HEK293 (cell line): ENCODE results near the gene DDX41.
"Not testable (repeated sequence)": the region's sequence is repeated elsewhere in the genome, so short reads cannot be mapped to it uniquely, and the experiment has no call there.

Experiments used
- CTCF ChIA-PET: fragments of 350-600 bp; formaldehyde crosslinking; extraction: SDS; loops from one replicate; lab custom pipeline; 2021; ENCODE audit warnings: antibody characterized with exemption; lab: Yijun Ruan, JAX
- POLR2A ChIA-PET: fragments of 300-600 bp; formaldehyde crosslinking; extraction: SDS; loops from one replicate; lab custom pipeline; 2020; ENCODE audit warnings: antibody characterized with exemption, inconsistent platforms; lab: Yijun Ruan, JAX
- H3K27ac ChIP-seq: fragments of 200-500 bp; sonication (Bioruptor generic); 2 replicates; pipeline ENCODE4 v1.5.1; 2014; ENCODE audit warnings: low read depth, low read length, control low read depth, inconsistent platforms; ENCODE audit errors: extremely low read depth
- H3K36me3 ChIP-seq, 2 experiments: fragments of 200-500 bp in 1 of 2; sonication (Bioruptor generic) in 1 of 2; 1 replicate in 1 of 2; 2 replicates in 1 of 2; pipeline ENCODE4 v1.5.1; 2014 to 2017; ENCODE audit warnings: inconsistent platforms in 2 of 2, low read length in 2 of 2; ENCODE audit not compliant: control insufficient read depth in 2 of 2, insufficient read depth in 1 of 2
- H3K4me1 ChIP-seq: fragments of 200-500 bp; sonication (Bioruptor generic); 2 replicates; pipeline ENCODE4 v1.5.1; 2014; ENCODE audit warnings: mild to moderate bottlenecking, low read length, inconsistent platforms; ENCODE audit not compliant: control insufficient read depth, insufficient read depth
- H3K4me3 ChIP-seq: 2 replicates; pipeline ENCODE4 v1.5.1; 2011; ENCODE audit warnings: low read depth, mild to moderate bottlenecking, control low read depth, low read length, moderate library complexity
- H3K9me3 ChIP-seq: fragments of 200-500 bp; sonication (Bioruptor generic); 2 replicates; pipeline ENCODE4 v1.5.1; 2014; ENCODE audit warnings: low read depth, low read length, inconsistent platforms; ENCODE audit not compliant: control insufficient read depth, insufficient read depth
- EGR2 ChIP-seq: fragments of 450-650 bp; formaldehyde crosslinking; IDR thresholded peaks from 2 replicates; pipeline ENCODE4 v1.5.1; 2016; ENCODE audit warnings: low read depth, missing biosample characterization, missing genetic modification characterization
- IKZF3 ChIP-seq: fragments of 450-650 bp; IDR thresholded peaks from 2 replicates; pipeline ENCODE4 v1.5.0; 2018; ENCODE audit warnings: missing biosample characterization, mild to moderate bottlenecking, missing genetic modification characterization, moderate library complexity
- KLF9 ChIP-seq: fragments of 450-650 bp; formaldehyde crosslinking; IDR thresholded peaks from 2 replicates; pipeline ENCODE4 v1.5.1; 2016; ENCODE audit warnings: missing biosample characterization, missing genetic modification characterization, low read depth
- SETDB1 ChIP-seq: IDR thresholded peaks from one replicate; pipeline ENCODE4 v1.6.1; 2017; ENCODE audit warnings: mild to moderate bottlenecking, low read length, moderate library complexity, mixed read lengths; ENCODE audit not compliant: insufficient read length
- ZBTB21 ChIP-seq: fragments of 450-650 bp; formaldehyde crosslinking; IDR thresholded peaks from 2 replicates; pipeline ENCODE4 v1.5.1; 2017; ENCODE audit warnings: missing biosample characterization, missing genetic modification characterization
- ZFP69B ChIP-seq: fragments of 450-650 bp; formaldehyde crosslinking; IDR thresholded peaks from 2 replicates; pipeline ENCODE4 v1.5.1; 2016; ENCODE audit warnings: missing biosample characterization, missing genetic modification characterization
- ZNF184 ChIP-seq: fragments of 450-650 bp; IDR thresholded peaks from 2 replicates; pipeline ENCODE4 v1.5.1; 2018; ENCODE audit warnings: missing biosample characterization, mild to moderate bottlenecking, missing genetic modification characterization
- ZNF223 ChIP-seq: fragments of 450-650 bp; formaldehyde crosslinking; IDR thresholded peaks from 2 replicates; pipeline ENCODE4 v1.5.1; 2016; ENCODE audit warnings: missing biosample characterization, missing genetic modification characterization
- ZNF274 ChIP-seq, 2 experiments: fragments of 200-500 bp in 1 of 2; fragments of 450-650 bp in 1 of 2; sonication (Bioruptor generic) in 1 of 2; formaldehyde crosslinking in 1 of 2; IDR thresholded peaks; 2 replicates each; pipeline versions ENCODE4 v1.5.1 to v1.6.1; 2014 to 2016; ENCODE audit warnings: borderline replicate concordance in 1 of 2, inconsistent platforms in 1 of 2, low read length in 1 of 2, missing biosample characterization in 1 of 2, missing genetic modification characterization in 1 of 2
- ZNF302 ChIP-seq: fragments of 450-650 bp; formaldehyde crosslinking; IDR thresholded peaks from 2 replicates; pipeline ENCODE4 v1.5.1; 2016; ENCODE audit warnings: missing biosample characterization, missing genetic modification characterization, low read depth
- ZNF341 ChIP-seq: fragments of 450-650 bp; formaldehyde crosslinking; IDR thresholded peaks from 2 replicates; pipeline ENCODE4; 2016; ENCODE audit warnings: low read depth, missing biosample characterization, missing genetic modification characterization
- ZNF416 ChIP-seq: fragments of 450-650 bp; formaldehyde crosslinking; IDR thresholded peaks from 2 replicates; pipeline ENCODE4 v1.5.1; 2016; ENCODE audit warnings: missing biosample characterization, missing genetic modification characterization
- ZNF560 ChIP-seq: fragments of 450-650 bp; formaldehyde crosslinking; IDR thresholded peaks from 2 replicates; pipeline ENCODE4 v1.5.1; 2017; ENCODE audit warnings: missing biosample characterization, missing genetic modification characterization, borderline replicate concordance
- ZNF626 ChIP-seq: fragments of 450-650 bp; sonication (Bioruptor Pico); formaldehyde crosslinking; IDR thresholded peaks from 2 replicates; pipeline ENCODE4 v1.5.1; 2018; ENCODE audit warnings: missing biosample characterization, missing genetic modification characterization, inconsistent platforms
- ZNF701 ChIP-seq: fragments of 450-650 bp; formaldehyde crosslinking; IDR thresholded peaks from 2 replicates; pipeline ENCODE4 v1.5.1; 2016; ENCODE audit warnings: missing biosample characterization, missing genetic modification characterization
- ZNF707 ChIP-seq: fragments of 450-650 bp; formaldehyde crosslinking; IDR thresholded peaks from 2 replicates; pipeline ENCODE4 v1.5.1; 2016; ENCODE audit warnings: missing biosample characterization, missing genetic modification characterization
- ZNF76 ChIP-seq: fragments of 450-650 bp; formaldehyde crosslinking; IDR thresholded peaks from 2 replicates; pipeline ENCODE4; 2016; ENCODE audit warnings: low read depth, missing biosample characterization, missing genetic modification characterization, borderline replicate concordance
- ZNF830 ChIP-seq: fragments of 450-650 bp; IDR thresholded peaks from 2 replicates; pipeline ENCODE4 v1.5.0; 2018; ENCODE audit warnings: missing biosample characterization, missing genetic modification characterization, low read depth, mild to moderate bottlenecking, moderate library complexity
- ZSCAN23 ChIP-seq: fragments of 450-650 bp; formaldehyde crosslinking; IDR thresholded peaks from 2 replicates; pipeline ENCODE4 v1.5.1; 2016; ENCODE audit warnings: missing biosample characterization, missing genetic modification characterization
- TF ChIP-seq, protein P1 (sequence below): fragments of 450-650 bp; formaldehyde crosslinking; IDR thresholded peaks from 2 replicates; pipeline ENCODE4 v1.5.1; 2016; ENCODE audit warnings: missing biosample characterization, missing genetic modification characterization
- TF ChIP-seq, protein P2 (sequence below): fragments of 450-650 bp; formaldehyde crosslinking; IDR thresholded peaks from 2 replicates; pipeline ENCODE4 v1.5.1; 2016; ENCODE audit warnings: missing biosample characterization, missing genetic modification characterization
- TF ChIP-seq, protein P3 (sequence below): fragments of 450-650 bp; formaldehyde crosslinking; IDR thresholded peaks from 2 replicates; pipeline ENCODE4 v1.5.1; 2017; ENCODE audit warnings: missing biosample characterization, missing genetic modification characterization

Gene DDX41

DNA sequence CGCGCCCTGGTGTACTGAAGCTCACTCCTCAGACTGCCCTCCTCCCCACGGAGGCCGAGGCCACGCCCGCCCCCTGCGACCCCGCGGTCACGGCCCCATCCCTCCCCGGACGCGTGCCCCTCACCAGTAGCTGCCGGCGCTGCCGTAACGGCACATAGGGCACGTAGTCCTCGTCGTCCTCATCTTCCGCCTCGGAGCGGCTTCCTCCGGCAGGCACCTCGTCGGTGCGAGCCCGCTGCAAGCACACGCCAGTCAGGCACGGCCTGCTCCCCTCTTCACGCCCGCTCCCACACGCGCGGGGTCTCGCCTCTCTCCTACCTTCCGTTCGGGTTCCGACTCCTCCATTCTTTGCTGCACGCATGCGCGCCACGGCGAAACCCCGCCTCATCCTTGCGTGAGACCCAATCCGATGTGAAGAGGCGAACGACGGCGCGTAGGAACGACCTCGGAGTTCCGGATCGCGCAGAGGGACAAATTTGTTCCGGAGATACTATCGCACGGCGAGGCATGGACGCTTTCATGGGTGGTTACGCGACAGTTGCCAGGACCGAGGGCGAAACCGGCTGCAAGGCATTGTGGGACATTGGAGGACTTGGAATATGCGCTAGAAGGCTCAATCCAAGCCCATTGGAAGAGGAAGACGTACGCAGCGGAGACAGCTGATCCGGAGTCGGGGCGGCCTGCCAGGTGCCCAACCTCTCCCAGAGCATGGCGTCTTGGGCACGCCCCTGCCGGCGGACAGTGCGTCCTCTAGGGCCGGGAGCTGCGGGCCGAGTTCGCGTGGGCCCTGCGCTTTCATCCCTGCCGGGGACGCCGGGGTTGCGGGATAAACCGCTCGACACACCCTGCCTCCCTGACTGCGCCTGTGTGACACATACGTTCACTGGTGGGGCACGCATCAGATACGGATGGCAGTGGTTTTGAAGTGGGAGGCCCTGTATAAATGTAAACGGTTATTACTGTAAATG is at the start of gene DDX41 (continued):
- TF ChIP-seq ZNF416 (tag by site-specific recombination) (no peak), ZNF626 (no peak), ZFP69B (tag by site-specific recombination) (peak; percentile 90), ZNF302 (tag by site-specific recombination) (no peak), ZNF184 (tag by site-specific recombination) (peak; percentile 65; the same call in 1 of the 2 replicates), ZNF223 (tag by site-specific recombination) (no peak), ZNF76 (tag by site-specific recombination) (peak; percentile 98)

DNA sequence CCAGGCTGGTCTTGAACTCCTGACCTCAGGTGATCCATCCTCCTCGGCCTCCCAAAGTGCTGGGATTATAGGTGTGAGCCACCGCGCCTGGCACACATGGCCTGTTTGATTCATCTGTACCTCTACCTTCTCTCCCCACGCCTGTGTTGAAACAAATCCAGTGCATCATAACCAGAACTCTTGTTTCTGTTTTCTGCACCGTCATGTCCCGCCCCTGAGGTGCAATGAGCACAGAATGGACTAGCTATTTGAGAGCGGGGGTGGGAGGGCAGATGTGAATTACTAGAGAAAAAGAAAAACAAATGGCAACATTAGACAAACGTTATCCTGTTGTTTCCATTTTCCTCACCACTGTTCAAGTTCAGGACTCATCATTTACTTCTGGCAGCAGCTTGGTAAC is 48.3 kb upstream of the DDX41 start:
- Histone ChIP-seq H3K9me3 (no peaks in the 10 kb centered on the region), H3K4me1 (no peaks in the 10 kb centered on the region), H3K4me3 (no peak overlapping the region), H3K27ac (no peak overlapping the region), H3K36me3 (no peaks in the 10 kb centered on the region)
- ChIA-PET CTCF (no interaction called here), POLR2A (interaction anchor here (0.6 kb wide), 1 partner anchor 28 kb away, joined by 3 read pairs; no protein-coding TSS in a partner anchor)
- TF ChIP-seq ZBTB21 (tag by site-specific recombination) (no peak), SETDB1 (no peak), ZNF341 (tag by site-specific recombination) (no peak), ZNF830 (tag by site-specific recombination) (no peak), KLF9 (tag by site-specific recombination) (no peak)
- TF ChIP-seq, protein P1, sequence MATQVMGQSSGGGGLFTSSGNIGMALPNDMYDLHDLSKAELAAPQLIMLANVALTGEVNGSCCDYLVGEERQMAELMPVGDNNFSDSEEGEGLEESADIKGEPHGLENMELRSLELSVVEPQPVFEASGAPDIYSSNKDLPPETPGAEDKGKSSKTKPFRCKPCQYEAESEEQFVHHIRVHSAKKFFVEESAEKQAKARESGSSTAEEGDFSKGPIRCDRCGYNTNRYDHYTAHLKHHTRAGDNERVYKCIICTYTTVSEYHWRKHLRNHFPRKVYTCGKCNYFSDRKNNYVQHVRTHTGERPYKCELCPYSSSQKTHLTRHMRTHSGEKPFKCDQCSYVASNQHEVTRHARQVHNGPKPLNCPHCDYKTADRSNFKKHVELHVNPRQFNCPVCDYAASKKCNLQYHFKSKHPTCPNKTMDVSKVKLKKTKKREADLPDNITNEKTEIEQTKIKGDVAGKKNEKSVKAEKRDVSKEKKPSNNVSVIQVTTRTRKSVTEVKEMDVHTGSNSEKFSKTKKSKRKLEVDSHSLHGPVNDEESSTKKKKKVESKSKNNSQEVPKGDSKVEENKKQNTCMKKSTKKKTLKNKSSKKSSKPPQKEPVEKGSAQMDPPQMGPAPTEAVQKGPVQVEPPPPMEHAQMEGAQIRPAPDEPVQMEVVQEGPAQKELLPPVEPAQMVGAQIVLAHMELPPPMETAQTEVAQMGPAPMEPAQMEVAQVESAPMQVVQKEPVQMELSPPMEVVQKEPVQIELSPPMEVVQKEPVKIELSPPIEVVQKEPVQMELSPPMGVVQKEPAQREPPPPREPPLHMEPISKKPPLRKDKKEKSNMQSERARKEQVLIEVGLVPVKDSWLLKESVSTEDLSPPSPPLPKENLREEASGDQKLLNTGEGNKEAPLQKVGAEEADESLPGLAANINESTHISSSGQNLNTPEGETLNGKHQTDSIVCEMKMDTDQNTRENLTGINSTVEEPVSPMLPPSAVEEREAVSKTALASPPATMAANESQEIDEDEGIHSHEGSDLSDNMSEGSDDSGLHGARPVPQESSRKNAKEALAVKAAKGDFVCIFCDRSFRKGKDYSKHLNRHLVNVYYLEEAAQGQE (tag by site-specific recombination), result no peak

DNA sequence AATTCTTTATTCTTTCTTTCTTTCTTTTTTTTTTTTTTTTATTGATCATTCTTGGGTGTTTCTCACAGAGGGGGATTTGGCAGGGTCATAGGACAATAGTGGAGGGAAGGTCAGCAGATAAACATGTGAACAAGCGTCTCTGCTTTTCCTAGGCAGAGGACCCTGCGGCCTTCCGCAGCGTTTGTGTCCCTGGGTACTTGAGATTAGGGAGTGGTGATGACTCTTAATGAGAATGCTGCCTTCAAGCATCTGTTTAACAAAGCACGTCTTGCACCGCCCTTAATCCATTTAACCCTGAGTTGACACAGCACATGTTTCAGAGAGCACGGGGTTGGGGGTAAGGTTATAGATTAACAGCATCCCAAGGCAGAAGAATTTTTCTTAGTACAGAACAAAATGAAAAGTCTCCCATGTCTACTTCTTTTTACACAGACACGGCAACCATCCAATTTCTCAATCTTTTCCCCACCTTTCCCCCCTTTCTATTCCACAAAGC is 42.7 kb upstream of the DDX41 start:
- H3K27ac ChIP-seq, H3K4me3 ChIP-seq, H3K9me3 ChIP-seq, H3K36me3 ChIP-seq, CTCF ChIA-PET, H3K4me1 ChIP-seq: not testable (repeated sequence)
- POLR2A ChIA-PET, result interaction anchor here (1.6 kb wide), 1 partner anchor 32 kb away, joined by 8 read pairs; the partner anchor contains the start of gene TMED9

DNA sequence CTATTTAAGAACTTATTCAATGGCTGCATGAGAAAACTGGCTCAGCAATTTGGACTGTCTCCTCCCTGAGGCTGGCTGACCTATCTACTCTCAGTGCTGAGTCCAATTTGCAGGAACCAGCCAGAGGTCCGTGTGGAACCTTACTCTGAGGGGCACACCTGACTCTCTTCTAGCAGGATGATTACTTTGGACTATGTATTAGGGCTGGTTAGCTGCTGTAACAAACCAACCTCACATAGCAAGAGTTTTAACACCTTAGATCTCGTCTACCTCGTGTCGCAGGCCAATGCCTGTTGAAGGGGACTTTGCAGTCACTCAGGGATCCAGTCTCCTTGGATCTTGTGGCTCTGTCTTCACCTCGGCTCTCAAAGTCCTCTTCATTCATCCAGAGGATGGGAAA is 41.0 kb upstream of the DDX41 start:
- Histone ChIP-seq H3K9me3 (no peaks in the 10 kb centered on the region), H3K4me3 (no peak overlapping the region), H3K4me1 (peaks cover 5% of the 10 kb centered on the region; the same call in 1 of the 2 replicates), H3K36me3 (peaks cover 0 to 3% of the 10 kb centered on the region in 2 experiments; a peak in 1 of 3 replicates), H3K27ac (no peak overlapping the region)
- ChIA-PET CTCF (no interaction called here), POLR2A (interaction anchor here (1.6 kb wide), 1 partner anchor 34 kb away, joined by 8 read pairs; the partner anchor contains the start of gene TMED9)
- no peak for TF ChIP-seq ZNF707 (tag by site-specific recombination)
- no peak for TF ChIP-seq IKZF3
- TF ChIP-seq EGR2 (tag by site-specific recombination), result no peak
- TF ChIP-seq, protein P2, sequence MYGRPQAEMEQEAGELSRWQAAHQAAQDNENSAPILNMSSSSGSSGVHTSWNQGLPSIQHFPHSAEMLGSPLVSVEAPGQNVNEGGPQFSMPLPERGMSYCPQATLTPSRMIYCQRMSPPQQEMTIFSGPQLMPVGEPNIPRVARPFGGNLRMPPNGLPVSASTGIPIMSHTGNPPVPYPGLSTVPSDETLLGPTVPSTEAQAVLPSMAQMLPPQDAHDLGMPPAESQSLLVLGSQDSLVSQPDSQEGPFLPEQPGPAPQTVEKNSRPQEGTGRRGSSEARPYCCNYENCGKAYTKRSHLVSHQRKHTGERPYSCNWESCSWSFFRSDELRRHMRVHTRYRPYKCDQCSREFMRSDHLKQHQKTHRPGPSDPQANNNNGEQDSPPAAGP (tag by site-specific recombination), result no peak
- TF ChIP-seq ZNF701, result no peak
- no peak for TF ChIP-seq ZNF76 (tag by site-specific recombination)
- TF ChIP-seq, protein P3, sequence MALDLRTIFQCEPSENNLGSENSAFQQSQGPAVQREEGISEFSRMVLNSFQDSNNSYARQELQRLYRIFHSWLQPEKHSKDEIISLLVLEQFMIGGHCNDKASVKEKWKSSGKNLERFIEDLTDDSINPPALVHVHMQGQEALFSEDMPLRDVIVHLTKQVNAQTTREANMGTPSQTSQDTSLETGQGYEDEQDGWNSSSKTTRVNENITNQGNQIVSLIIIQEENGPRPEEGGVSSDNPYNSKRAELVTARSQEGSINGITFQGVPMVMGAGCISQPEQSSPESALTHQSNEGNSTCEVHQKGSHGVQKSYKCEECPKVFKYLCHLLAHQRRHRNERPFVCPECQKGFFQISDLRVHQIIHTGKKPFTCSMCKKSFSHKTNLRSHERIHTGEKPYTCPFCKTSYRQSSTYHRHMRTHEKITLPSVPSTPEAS (tag by site-specific recombination), result no peak
- no peak for TF ChIP-seq ZNF274 (IDR thresholded peaks at IDR 0.05; ENCODE audit: low read length)
- no peak for TF ChIP-seq ZNF274 (tag by site-specific recombination; IDR thresholded peaks at IDR 0.05; ENCODE audit: borderline replicate concordance)
- no peak for TF ChIP-seq ZNF560 (tag by site-specific recombination)
- no peak for TF ChIP-seq ZNF184 (tag by site-specific recombination)
- no peak for TF ChIP-seq ZSCAN23 (tag by site-specific recombination)
